ENCODE results near the gene ZNF316.
"Not testable (repeated sequence)": the region's sequence is repeated elsewhere in the genome, so short reads cannot be mapped to it uniquely, and the experiment has no call there.

The ZNF316 gene

GRCh38 chr7:6647080-6647479 is 10.0 kb downstream of the ZNF316 start:
- DNase-seq (ENCODE audit: low spot score) = no peak

GRCh38 chr7:6647541-6647940 is 10.4 kb downstream of the ZNF316 start:
- no peak for DNase-seq (ENCODE audit: low spot score)

- no peak for DNase-seq (ENCODE audit: low spot score)
These were observed 11.1 kb downstream of the ZNF316 start for GRCh38 chr7:6648066-6648814.

GRCh38 chr7:6648815-6649104 is 11.6 kb downstream of the ZNF316 start:
- no peak for DNase-seq (ENCODE audit: low spot score)

- no peak for DNase-seq (ENCODE audit: low spot score)
These were observed 12.3 kb downstream of the ZNF316 start for GRCh38 chr7:6649241-6649961.

GRCh38 chr7:6650086-6650485 is 13.0 kb downstream of the ZNF316 start:
- no peak for DNase-seq (ENCODE audit: low spot score)

GRCh38 chr7:6650521-6651011 is 13.4 kb downstream of the ZNF316 start:
- DNase-seq (ENCODE audit: low spot score) = no peak

GRCh38 chr7:6651851-6652445 is 14.8 kb downstream of the ZNF316 start:
- DNase-seq (ENCODE audit: low spot score) = no peak

GRCh38 chr7:6652446-6653011 is 15.4 kb downstream of the ZNF316 start:
- DNase-seq (ENCODE audit: low spot score) = no peak

- no peak for DNase-seq (ENCODE audit: low spot score)
These were observed 16.2 kb downstream of the ZNF316 start for GRCh38 chr7:6653071-6654003.

GRCh38 chr7:6654113-6654841 is 17.2 kb downstream of the ZNF316 start:
- no peak for DNase-seq (ENCODE audit: low spot score)

- DNase-seq (ENCODE audit: low spot score) = no peak
These were observed 17.9 kb downstream of the ZNF316 start for GRCh38 chr7:6654842-6655610.

- DNase-seq (ENCODE audit: low spot score) = no peak
These were observed 18.7 kb downstream of the ZNF316 start for GRCh38 chr7:6655636-6656385.

- DNase-seq (ENCODE audit: low spot score) = no peak
These were observed 19.3 kb downstream of the ZNF316 start for GRCh38 chr7:6656413-6656812.

GRCh38 chr7:6658618-6659345 is 21.7 kb downstream of the ZNF316 start:
- DNase-seq (ENCODE audit: low spot score) = no peak

- not testable (repeated sequence) for DNase-seq (ENCODE audit: low spot score)
These were observed 33.7 kb downstream of the ZNF316 start for GRCh38 chr7:6670851-6671250.

GRCh38 chr7:6675807-6676405 is 38.8 kb downstream of the ZNF316 start:
- DNase-seq (ENCODE audit: low spot score) = no peak

- no peak for DNase-seq (ENCODE audit: low spot score)
These were observed 43.0 kb downstream of the ZNF316 start for GRCh38 chr7:6680146-6680545.
